GM19324 (cell line): ENCODE data around the gene UBE2V1.
"Not testable (repeated sequence)": the region's sequence is repeated elsewhere in the genome, so short reads cannot be mapped to it uniquely, and the experiment has no call there.

Source experiments
- ATAC-seq: cut with Tn5 transposase; IDR thresholded peaks from one replicate; pipeline ENCODE4 v1.9.1; 2021; ENCODE audit warnings: mild to moderate bottlenecking, moderate library complexity; ENCODE audit not compliant: unreplicated experiment, low FRiP score

The UBE2V1 gene

GRCh38 chr20:50116368-50116999 is 3.5 kb upstream of the UBE2V1 start:
- no peak for ATAC-seq

GRCh38 chr20:50115591-50116367 is 2.8 kb upstream of the UBE2V1 start:
- ATAC-seq: peak; percentile 69

- ATAC-seq: no peak
Observed at GRCh38 chr20:50115041-50115512, 2.1 kb upstream of the UBE2V1 start.

- ATAC-seq: no peak
Observed at GRCh38 chr20:50113420-50114224, 672 bp upstream of the UBE2V1 start.

- ATAC-seq: no peak
Observed at GRCh38 chr20:50111829-50112495, 988 bp downstream of the UBE2V1 start.

- no peak for ATAC-seq
Observed at GRCh38 chr20:50111120-50111828, 1.7 kb downstream of the UBE2V1 start.

GRCh38 chr20:50110141-50111047 is 2.6 kb downstream of the UBE2V1 start:
- ATAC-seq: no peak

GRCh38 chr20:50108556-50109235 is 4.3 kb downstream of the UBE2V1 start:
- ATAC-seq: no peak

- no peak for ATAC-seq
Observed at GRCh38 chr20:50107796-50108331, 5.1 kb downstream of the UBE2V1 start.

GRCh38 chr20:50107086-50107660 is 5.8 kb downstream of the UBE2V1 start:
- ATAC-seq: no peak

- ATAC-seq: not testable (repeated sequence)
Observed at GRCh38 chr20:50106669-50107068, 6.3 kb downstream of the UBE2V1 start.

GRCh38 chr20:50103464-50104107 is 9.4 kb downstream of the UBE2V1 start:
- ATAC-seq: not testable (repeated sequence)

GRCh38 chr20:50102551-50102950 is 10.4 kb downstream of the UBE2V1 start:
- ATAC-seq: not testable (repeated sequence)

GRCh38 chr20:50101887-50102286 is 11.1 kb downstream of the UBE2V1 start:
- ATAC-seq: no peak

- no peak for ATAC-seq
Observed at GRCh38 chr20:50101281-50101680, 11.7 kb downstream of the UBE2V1 start.

- ATAC-seq: no peak
Observed at GRCh38 chr20:50100552-50100951, 12.4 kb downstream of the UBE2V1 start.

GRCh38 chr20:50099565-50099991 is 13.4 kb downstream of the UBE2V1 start:
- no peak for ATAC-seq
